Measurements from ENCODE around the gene AMN1.

Gene AMN1

GRCh38 chr12:31645924-31646323 is 82.9 kb downstream of the AMN1 start:
- Histone ChIP-seq H3K27me3 (ENCODE audit: control insufficient read depth in 3 of 3, insufficient read depth in 3 of 3, low read depth in 1 of 3, low read length in 3 of 3) (no peaks in the 10 kb centered on the region), H3K9me3 (replicated peaks in 1 of 2; ENCODE audit: control insufficient read depth in 2 of 2, insufficient read depth in 1 of 2, low read depth in 1 of 2, low read length in 2 of 2) (no peaks in the 10 kb centered on the region), H3K27ac (replicated peaks; ENCODE audit: low read length) (no peak overlapping the region), H2BK12ac (ENCODE audit: low read length) (no peak overlapping the region), H3K18ac (ENCODE audit: low read length) (no peak overlapping the region), H3K23ac (ENCODE audit: low read depth, low read length, poor library complexity) (no peak overlapping the region), H4K8ac (ENCODE audit: low read depth, low read length) (no peak overlapping the region), H4K91ac (ENCODE audit: low read depth, low read length, poor library complexity) (no peak overlapping the region), H3K9ac (ENCODE audit: low read depth, low read length, poor library complexity) (no peak overlapping the region), H2AK5ac (ENCODE audit: low read depth, low read length) (no peak overlapping the region), H2BK5ac (ENCODE audit: low read length) (no peak overlapping the region), H3K4me1 (ENCODE audit: control insufficient read depth in 2 of 2, insufficient read depth in 1 of 2, low read depth in 1 of 2, low read length in 2 of 2) (peaks cover 0 to 12% of the 10 kb centered on the region in 2 donors), H3K4me2 (ENCODE audit: insufficient read depth, low read length, poor library complexity, severe bottlenecking) (no peak overlapping the region), H3K4ac (ENCODE audit: low read length) (no peak overlapping the region), H3K79me1 (ENCODE audit: low read depth, low read length) (no peaks in the 10 kb centered on the region), H3K14ac (ENCODE audit: low read length) (no peak overlapping the region), H3K36me3 (replicated peaks in 1 of 2; ENCODE audit: control insufficient read depth in 2 of 2, insufficient read depth in 2 of 2, low read length in 2 of 2) (no peaks in the 10 kb centered on the region), H3K4me3 (ENCODE audit: low read length in 2 of 2) (no peak overlapping the region), H2BK120ac (ENCODE audit: low read depth, low read length) (no peak overlapping the region), H2AFZ (ENCODE audit: low read length) (peak overlapping the region; percentile 68), H2BK15ac (ENCODE audit: low read length) (no peak overlapping the region)
- DNase-seq (ENCODE audit: low spot score) = no peak
- WGBS, 2 donors (ENCODE audit: extremely low coverage in 2 of 2, insufficient read length in 2 of 2, insufficient replicate concordance in 1 of 2) = no CpG with 5 or more reads among the region's 5 CpGs

- Histone ChIP-seq H3K4ac (ENCODE audit: low read length) (no peak overlapping the region), H3K4me2 (ENCODE audit: insufficient read depth, low read length, poor library complexity, severe bottlenecking) (no peak overlapping the region), H2BK120ac (ENCODE audit: low read depth, low read length) (no peak overlapping the region), H3K9me3 (replicated peaks in 1 of 2; ENCODE audit: control insufficient read depth in 2 of 2, insufficient read depth in 1 of 2, low read depth in 1 of 2, low read length in 2 of 2) (no peaks in the 10 kb centered on the region), H3K79me1 (ENCODE audit: low read depth, low read length) (no peaks in the 10 kb centered on the region), H3K4me3 (ENCODE audit: low read length in 2 of 2) (no peak overlapping the region), H3K27me3 (ENCODE audit: control insufficient read depth in 3 of 3, insufficient read depth in 3 of 3, low read depth in 1 of 3, low read length in 3 of 3) (no peaks in the 10 kb centered on the region), H3K4me1 (ENCODE audit: control insufficient read depth in 2 of 2, insufficient read depth in 1 of 2, low read depth in 1 of 2, low read length in 2 of 2) (peaks cover 0 to 12% of the 10 kb centered on the region in 2 donors), H3K36me3 (replicated peaks in 1 of 2; ENCODE audit: control insufficient read depth in 2 of 2, insufficient read depth in 2 of 2, low read length in 2 of 2) (no peaks in the 10 kb centered on the region), H3K18ac (ENCODE audit: low read length) (no peak overlapping the region), H2BK15ac (ENCODE audit: low read length) (no peak overlapping the region), H2AK5ac (ENCODE audit: low read depth, low read length) (no peak overlapping the region), H2AFZ (ENCODE audit: low read length) (no peak overlapping the region), H3K9ac (ENCODE audit: low read depth, low read length, poor library complexity) (no peak overlapping the region), H4K8ac (ENCODE audit: low read depth, low read length) (no peak overlapping the region), H2BK5ac (ENCODE audit: low read length) (no peak overlapping the region), H3K27ac (replicated peaks; ENCODE audit: low read length) (no peak overlapping the region), H4K91ac (ENCODE audit: low read depth, low read length, poor library complexity) (no peak overlapping the region), H3K14ac (ENCODE audit: low read length) (no peak overlapping the region), H2BK12ac (ENCODE audit: low read length) (no peak overlapping the region), H3K23ac (ENCODE audit: low read depth, low read length, poor library complexity) (no peak overlapping the region)
- no CpG with 5 or more reads among the region's 8 CpGs for WGBS, 2 donors (ENCODE audit: extremely low coverage in 2 of 2, insufficient read length in 2 of 2, insufficient replicate concordance in 1 of 2)
- DNase-seq (ENCODE audit: low spot score) = no peak
Observed at GRCh38 chr12:31644536-31644935, 84.3 kb downstream of the AMN1 start.

- no peak overlapping the region for H3K9ac ChIP-seq (ENCODE audit: low read depth, low read length, poor library complexity)
- H4K91ac ChIP-seq (ENCODE audit: low read depth, low read length, poor library complexity) = no peak overlapping the region
- no peak overlapping the region for H2AK5ac ChIP-seq (ENCODE audit: low read depth, low read length)
- H3K36me3 ChIP-seq (replicated peaks in 1 of 2; ENCODE audit: control insufficient read depth in 2 of 2, insufficient read depth in 2 of 2, low read length in 2 of 2) = no peaks in the 10 kb centered on the region
- no peak overlapping the region for H2AFZ ChIP-seq (ENCODE audit: low read length)
- no peaks in the 10 kb centered on the region for H3K9me3 ChIP-seq (replicated peaks in 1 of 2; ENCODE audit: control insufficient read depth in 2 of 2, insufficient read depth in 1 of 2, low read depth in 1 of 2, low read length in 2 of 2)
- H3K4me1 ChIP-seq (ENCODE audit: control insufficient read depth in 2 of 2, insufficient read depth in 1 of 2, low read depth in 1 of 2, low read length in 2 of 2) = peaks cover 0 to 9% of the 10 kb centered on the region in 2 donors
- no peak for DNase-seq (ENCODE audit: low spot score)
- no peak overlapping the region for H2BK5ac ChIP-seq (ENCODE audit: low read length)
- no peak overlapping the region for H2BK120ac ChIP-seq (ENCODE audit: low read depth, low read length)
- H2BK15ac ChIP-seq (ENCODE audit: low read length) = no peak overlapping the region
- no peak overlapping the region for H3K4me3 ChIP-seq (ENCODE audit: low read length in 2 of 2)
- no peak overlapping the region for H3K18ac ChIP-seq (ENCODE audit: low read length)
- H2BK12ac ChIP-seq (ENCODE audit: low read length) = no peak overlapping the region
- no peaks in the 10 kb centered on the region for H3K79me1 ChIP-seq (ENCODE audit: low read depth, low read length)
- no peak overlapping the region for H3K4me2 ChIP-seq (ENCODE audit: insufficient read depth, low read length, poor library complexity, severe bottlenecking)
- no peak overlapping the region for H3K14ac ChIP-seq (ENCODE audit: low read length)
- WGBS, 2 donors (ENCODE audit: extremely low coverage in 2 of 2, insufficient read length in 2 of 2, insufficient replicate concordance in 1 of 2) = no CpG with 5 or more reads among the region's 11 CpGs
- no peak overlapping the region for H3K23ac ChIP-seq (ENCODE audit: low read depth, low read length, poor library complexity)
- no peaks in the 10 kb centered on the region for H3K27me3 ChIP-seq (ENCODE audit: control insufficient read depth in 3 of 3, insufficient read depth in 3 of 3, low read depth in 1 of 3, low read length in 3 of 3)
- H3K4ac ChIP-seq (ENCODE audit: low read length) = no peak overlapping the region
- no peak overlapping the region for H3K27ac ChIP-seq (replicated peaks; ENCODE audit: low read length)
- no peak overlapping the region for H4K8ac ChIP-seq (ENCODE audit: low read depth, low read length)
Observed at GRCh38 chr12:31641509-31642090, 87.2 kb downstream of the AMN1 start.

GRCh38 chr12:31634620-31635019 is 94.2 kb downstream of the AMN1 start:
- Histone ChIP-seq H2AFZ (ENCODE audit: low read length) (no peak overlapping the region), H3K79me1 (ENCODE audit: low read depth, low read length) (no peaks in the 10 kb centered on the region), H2BK5ac (ENCODE audit: low read length) (no peak overlapping the region), H3K36me3 (replicated peaks in 1 of 2; ENCODE audit: control insufficient read depth in 2 of 2, insufficient read depth in 2 of 2, low read length in 2 of 2) (no peaks in the 10 kb centered on the region), H3K27ac (replicated peaks; ENCODE audit: low read length) (no peak overlapping the region), H4K8ac (ENCODE audit: low read depth, low read length) (no peak overlapping the region), H2BK120ac (ENCODE audit: low read depth, low read length) (no peak overlapping the region), H3K23ac (ENCODE audit: low read depth, low read length, poor library complexity) (no peak overlapping the region), H4K91ac (ENCODE audit: low read depth, low read length, poor library complexity) (no peak overlapping the region), H3K4me1 (ENCODE audit: control insufficient read depth in 2 of 2, insufficient read depth in 1 of 2, low read depth in 1 of 2, low read length in 2 of 2) (peaks cover 1 to 16% of the 10 kb centered on the region in 2 donors), H3K4me2 (ENCODE audit: insufficient read depth, low read length, poor library complexity, severe bottlenecking) (no peak overlapping the region), H2BK15ac (ENCODE audit: low read length) (no peak overlapping the region), H3K4me3 (ENCODE audit: low read length in 2 of 2) (no peak overlapping the region), H3K9ac (ENCODE audit: low read depth, low read length, poor library complexity) (no peak overlapping the region), H3K14ac (ENCODE audit: low read length) (no peak overlapping the region), H3K4ac (ENCODE audit: low read length) (no peak overlapping the region), H2AK5ac (ENCODE audit: low read depth, low read length) (no peak overlapping the region), H3K9me3 (replicated peaks in 1 of 2; ENCODE audit: control insufficient read depth in 2 of 2, insufficient read depth in 1 of 2, low read depth in 1 of 2, low read length in 2 of 2) (no peaks in the 10 kb centered on the region), H3K18ac (ENCODE audit: low read length) (no peak overlapping the region), H3K27me3 (ENCODE audit: control insufficient read depth in 3 of 3, insufficient read depth in 3 of 3, low read depth in 1 of 3, low read length in 3 of 3) (no peaks in the 10 kb centered on the region), H2BK12ac (ENCODE audit: low read length) (no peak overlapping the region)
- WGBS, 2 donors (ENCODE audit: extremely low coverage in 2 of 2, insufficient read length in 2 of 2, insufficient replicate concordance in 1 of 2) = no CpG with 5 or more reads among the region's 1 CpG
- DNase-seq (ENCODE audit: low spot score) = no peak

All from neuronal stem cell (in vitro differentiated cells).